GM23248 (cell line): Measurements from ENCODE around the gene SPATA12.

Experiments used
- EZH2 ChIP-seq: fragments of 200-600 bp; sonication (generic); IDR thresholded peaks from 2 replicates; pipeline ENCODE4 v1.6.1; 2018; ENCODE audit warnings: antibody characterized with exemption, mild to moderate bottlenecking; ENCODE audit not compliant: insufficient read depth, poor library complexity, severe bottlenecking
- EZH2phosphoT487 ChIP-seq: fragments of 200-600 bp; sonication (generic); IDR thresholded peaks from 2 replicates; pipeline ENCODE4 v1.6.1; 2018; ENCODE audit warnings: antibody characterized with exemption, moderate library complexity, mild to moderate bottlenecking, low read depth; ENCODE audit not compliant: insufficient read depth

DNA sequence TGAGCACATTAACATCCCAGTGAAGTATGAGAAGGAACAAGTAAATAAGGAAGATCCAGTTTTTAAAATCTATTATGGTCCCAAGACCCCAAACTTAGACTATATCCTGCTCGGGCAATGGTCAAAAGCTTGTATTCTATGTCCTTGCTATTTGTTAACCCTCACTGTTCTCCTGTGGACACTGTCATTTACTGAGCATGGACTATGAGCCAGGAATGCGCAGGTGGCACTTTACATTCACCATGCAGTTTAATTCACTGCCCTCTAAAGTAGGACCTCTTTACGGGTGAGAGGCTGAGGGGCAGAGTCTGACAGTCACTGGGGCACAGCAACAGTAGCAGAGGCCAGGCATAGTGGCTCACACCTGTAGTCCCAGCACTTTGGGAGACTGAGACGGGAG lies 28.6 kb downstream of the SPATA12 start:
- TF ChIP-seq EZH2phosphoT487 (no peak), EZH2 (no peak)
